GM10248 (cell line): ENCODE measurements around the gene FITM2.
"Not testable (repeated sequence)": the region's sequence is repeated elsewhere in the genome, so short reads cannot be mapped to it uniquely, and the experiment has no call there.

Source experiments
- CTCF ChIA-PET: fragments of 300-600 bp; sonication (Branson Sonifier 250); formaldehyde crosslinking; extraction: SDS; loops from one replicate; lab custom pipeline; 2021; ENCODE audit warnings: antibody characterized with exemption; lab: Yijun Ruan, JAX
- POLR2A ChIA-PET: fragments of 350-650 bp; sonication (Branson Sonifier 250); formaldehyde crosslinking; extraction: SDS; loops from one replicate; lab custom pipeline; 2020; ENCODE audit warnings: antibody characterized with exemption; lab: Yijun Ruan, JAX
- DNase-seq: peaks from one replicate; pipeline ENCODE4 v3.0.0; 2012; ENCODE audit errors: extremely low spot score
- CTCF ChIP-seq: IDR thresholded peaks from 2 replicates; pipeline ENCODE4 v1.5.1; 2012; ENCODE audit warnings: mild to moderate bottlenecking, low read depth; ENCODE audit errors: extremely low read depth, missing control alignments, control extremely low read depth

The FITM2 gene

GRCh38 chr20:44335675-44336074, 24.7 kb upstream of the FITM2 start:
- no peak for TF ChIP-seq CTCF
- ChIA-PET POLR2A (no interaction called here), CTCF (no interaction called here)
- DNase-seq, result no peak

- ChIA-PET POLR2A (no interaction called here), CTCF (no interaction called here)
- DNase-seq, result no peak
- no peak for TF ChIP-seq CTCF
Measured at GRCh38 chr20:44334709-44335108, 23.7 kb upstream of the FITM2 start.

- TF ChIP-seq CTCF, result no peak
- ChIA-PET POLR2A (no interaction called here), CTCF (interaction anchor here (1.0 kb wide), 1 partner anchor 117 kb away, joined by 3 read pairs; no protein-coding TSS in a partner anchor)
- no peak for DNase-seq
Measured at GRCh38 chr20:44334306-44334705, 23.3 kb upstream of the FITM2 start.

- TF ChIP-seq CTCF, result no peak
- no peak for DNase-seq
- CTCF ChIA-PET, result interaction anchor here (1.5 to 2.1 kb wide), 2 partner anchors 11 to 114 kb away, joined by 5 to 7 read pairs; no protein-coding TSS in a partner anchor
- POLR2A ChIA-PET, result no interaction called here
Measured at GRCh38 chr20:44331201-44331600, 20.2 kb upstream of the FITM2 start.

GRCh38 chr20:44328428-44328827, 17.4 kb upstream of the FITM2 start:
- CTCF ChIA-PET, result interaction anchor here (13.3 kb wide), 1 partner anchor 16 kb away, joined by 115 read pairs; the partner anchor contains the start of gene FITM2

GRCh38 chr20:44327748-44328147, 16.7 kb upstream of the FITM2 start:
- DNase-seq, POLR2A ChIA-PET: not testable (repeated sequence)
- CTCF ChIA-PET, result interaction anchor here (2.8 to 13.3 kb wide), 2 partner anchors 15 to 110 kb away, joined by 9 to 115 read pairs; partner anchors contain the start of gene FITM2

More at GRCh38 chr20:44328428-44328827, 17.4 kb upstream of the FITM2 start:
- TF ChIP-seq CTCF, result no peak
- POLR2A ChIA-PET, result no interaction called here
- DNase-seq, result no peak

GRCh38 chr20:44326391-44327159, 15.6 kb upstream of the FITM2 start:
- POLR2A ChIA-PET, result no interaction called here
- no peak for TF ChIP-seq CTCF
- CTCF ChIA-PET, result interaction anchor here (2.8 to 13.3 kb wide), 2 partner anchors 14 to 109 kb away, joined by 9 to 115 read pairs; partner anchors contain the start of gene FITM2
- no peak for DNase-seq
